ENCODE results near the gene LIN52.

Gene LIN52

GRCh38 chr14:74084277-74085046 lies at the start of gene LIN52, which contains the start of gene ALDH6A1:
LIN52 (plus strand) TSS chr14:74084956; CDS start chr14:74084975, 19 bp downstream.
ALDH6A1 (minus strand) TSS chr14:74084453; CDS start chr14:74084394, 59 bp downstream.
- DNase-seq, result peak; percentile 100

- DNase-seq, result no peak
Observed at GRCh38 chr14:74035556-74035955, 49.2 kb upstream of the LIN52 start.

GRCh38 chr14:74038020-74038859 lies 46.5 kb upstream of the LIN52 start:
- DNase-seq, result peak in 1 of 2 donors; percentile 60

GRCh38 chr14:74042296-74042695 lies 42.5 kb upstream of the LIN52 start:
- no peak for DNase-seq

GRCh38 chr14:74045522-74045921 lies 39.2 kb upstream of the LIN52 start:
- DNase-seq, result no peak

- DNase-seq, result no peak
Observed at GRCh38 chr14:74048281-74048680, 36.5 kb upstream of the LIN52 start.

GRCh38 chr14:74049876-74050495 lies 34.8 kb upstream of the LIN52 start:
- DNase-seq, result peak in 1 of 2 donors; percentile 6

- no peak for DNase-seq
Observed at GRCh38 chr14:74062809-74063150, 22.0 kb upstream of the LIN52 start.

- DNase-seq, result no peak
Observed at GRCh38 chr14:74064426-74064825, 20.3 kb upstream of the LIN52 start.

GRCh38 chr14:74064883-74065282 lies 19.9 kb upstream of the LIN52 start:
- no peak for DNase-seq

- DNase-seq, result no peak
Observed at GRCh38 chr14:74065746-74066575, 18.8 kb upstream of the LIN52 start.

GRCh38 chr14:74077401-74077800 lies 7.4 kb upstream of the LIN52 start:
- DNase-seq, result no peak

- DNase-seq, result no peak
Observed at GRCh38 chr14:74080820-74081460, 3.8 kb upstream of the LIN52 start.

- no peak for DNase-seq
Observed at GRCh38 chr14:74081491-74081890, 3.3 kb upstream of the LIN52 start.

GRCh38 chr14:74083161-74083560 lies 1.6 kb upstream of the LIN52 start:
- DNase-seq, result no peak

- peak in 1 of 2 donors; percentile 35 for DNase-seq
Observed at GRCh38 chr14:74083784-74084276, 926 bp upstream of the LIN52 start.

- no peak for DNase-seq
Observed at GRCh38 chr14:74085047-74085637, 386 bp downstream of the LIN52 start.

GRCh38 chr14:74085828-74086227 lies 1.1 kb downstream of the LIN52 start:
- DNase-seq, result no peak

GRCh38 chr14:74089251-74090020 lies 4.7 kb downstream of the LIN52 start:
- DNase-seq, result no peak

GRCh38 chr14:74105381-74105780 lies 20.6 kb downstream of the LIN52 start:
- no peak for DNase-seq

GRCh38 chr14:74109369-74109768 lies 24.6 kb downstream of the LIN52 start:
- no peak for DNase-seq

All from hippocampal formation (tissue), 2 donors.